HCT116 (cell line): ENCODE measurements around the gene UPF2. TPM values are rescaled to one million over a fixed set of nuclear protein-coding genes. Genes with fewer than 3 reads are reported as not detected.
A peak's percentile ranks its signal among the peaks of the same experiment; 100 is the strongest.

Source experiments
- ATAC-seq: fragments of 200-7000 bp; cut with Tn5 transposase; 2 replicates; pipeline ENCODE4 v1.9.1; 2020; ENCODE audit warnings: mild to moderate bottlenecking, moderate library complexity
- BruUV-seq: library from RNA; stranded (reverse); fragments of 400-500 nt; replicated peaks from 2 replicates; lab custom pipeline; 2021; lab: Mats Ljungman, UMichigan
- CTCF ChIA-PET: fragments of 300-600 bp; sonication (Branson Sonifier 250); formaldehyde crosslinking; loops from one replicate; lab custom pipeline; 2021; ENCODE audit warnings: antibody characterized with exemption; lab: Charles Lee
- POLR2A ChIA-PET: fragments of 300-600, 350-600 bp; sonication (Branson Sonifier 250); formaldehyde crosslinking; loops from one replicate; lab custom pipeline; 2021; ENCODE audit warnings: antibody characterized with exemption; lab: Charles Lee
- RAD21 ChIA-PET, 2 experiments: fragments of 300-600 bp; sonication (Branson Sonifier 250); formaldehyde crosslinking; loops; one replicate each; lab custom pipeline; 2023; ENCODE audit warnings: low total read pairs in 2 of 2; ENCODE audit not compliant: uncharacterized antibody in 2 of 2, unreplicated experiment in 2 of 2, low non-redundant PET in 1 of 2; lab: Charles Lee
- DNase-seq: peaks from one replicate; pipeline ENCODE4 v3.0.0-alpha.2; 2010; ENCODE audit warnings: low read depth, low spot score
- H2AFZ ChIP-seq: fragments of 200-600 bp; shearing (Covaris generic), sonication (generic); 2 replicates; pipeline ENCODE4 v1.6.1; 2017; ENCODE audit warnings: low read depth, mixed run types, mixed read lengths, antibody characterized with exemption, low read length; ENCODE audit not compliant: poor library complexity, severe bottlenecking
- H3K27ac ChIP-seq: 2 replicates; pipeline ENCODE4 v1.5.1; 2012; ENCODE audit warnings: low read depth, low read length
- H3K27me3 ChIP-seq: fragments of 200-600 bp; sonication (generic); 2 replicates; pipeline ENCODE4 v1.6.1; 2016; ENCODE audit warnings: mixed run types, low read length, mixed read lengths; ENCODE audit not compliant: insufficient read depth
- H3K36me3 ChIP-seq, 2 experiments: fragments of 200-500 bp in 1 of 2; fragments of 200-600 bp in 1 of 2; sonication (Bioruptor generic) in 1 of 2; sonication (generic) in 1 of 2; 2 replicates each; pipeline versions ENCODE4 v1.5.1 to v1.6.1; 2014 to 2016; ENCODE audit warnings: low read length in 2 of 2, inconsistent platforms in 1 of 2, mixed read lengths in 1 of 2, mixed run types in 1 of 2; ENCODE audit not compliant: insufficient read depth in 2 of 2, control insufficient read depth in 1 of 2
- H3K4me1 ChIP-seq, 2 experiments: fragments of 200-600 bp in 1 of 2; sonication (generic) in 1 of 2; 2 replicates each; pipeline versions ENCODE4 v1.5.1 to v1.6.1; 2012 to 2017; ENCODE audit warnings: low read length in 2 of 2, inconsistent platforms in 1 of 2, mild to moderate bottlenecking in 1 of 2, mixed read lengths in 1 of 2, mixed run types in 1 of 2, moderate library complexity in 1 of 2; ENCODE audit not compliant: insufficient read depth in 2 of 2, control insufficient read depth in 1 of 2
- H3K4me2 ChIP-seq: fragments of 200-600 bp; sonication (generic); 2 replicates; pipeline ENCODE4 v1.6.1; 2017; ENCODE audit warnings: mixed run types, low read length, mixed read lengths
- H3K4me3 ChIP-seq, 2 experiments: fragments of 200-600 bp in 1 of 2; sonication (generic) in 1 of 2; replicated peaks in 1 of 2; 2 replicates each; pipeline ENCODE4 v1.5.1; 2011 to 2016; ENCODE audit warnings: low read length in 2 of 2, control low read depth in 1 of 2, low read depth in 1 of 2, mild to moderate bottlenecking in 1 of 2, mixed read lengths in 1 of 2, mixed run types in 1 of 2
- H3K79me2 ChIP-seq: fragments of 200-600 bp; sonication (generic); 2 replicates; pipeline ENCODE4 v1.6.1; 2017; ENCODE audit warnings: mild to moderate bottlenecking, mixed run types, low read length, moderate library complexity, mixed read lengths; ENCODE audit not compliant: insufficient read depth
- H3K9ac ChIP-seq: fragments of 200-600 bp; sonication (generic); 2 replicates; pipeline ENCODE4 v1.6.1; 2016; ENCODE audit warnings: low read length, mixed read lengths
- H3K9me2 ChIP-seq: fragments of 200-600 bp; sonication (generic), shearing (Covaris generic); 2 replicates; pipeline ENCODE4 v1.6.1; 2017; ENCODE audit warnings: mixed run types, mild to moderate bottlenecking, moderate library complexity; ENCODE audit not compliant: insufficient read depth
- H3K9me3 ChIP-seq, 2 experiments: fragments of 200-500 bp in 1 of 2; fragments of 200-600 bp in 1 of 2; sonication (Bioruptor generic) in 1 of 2; sonication (generic) in 1 of 2; 2 replicates each; pipeline ENCODE4 v1.6.1; 2014 to 2017; ENCODE audit warnings: low read length in 2 of 2, mixed read lengths in 2 of 2, inconsistent platforms in 1 of 2, low read depth in 1 of 2, mild to moderate bottlenecking in 1 of 2, mixed run types in 1 of 2, moderate library complexity in 1 of 2; ENCODE audit not compliant: control insufficient read depth in 1 of 2, insufficient read depth in 1 of 2
- H4K20me1 ChIP-seq: fragments of 200-600 bp; sonication (generic), shearing (Covaris generic); 2 replicates; pipeline ENCODE4 v1.6.1; 2017; ENCODE audit warnings: mixed run types, mild to moderate bottlenecking, moderate library complexity; ENCODE audit not compliant: insufficient read depth
- ATF3 ChIP-seq: IDR thresholded peaks from 2 replicates; pipeline ENCODE4 v1.6.1; 2012
- FOSL1 ChIP-seq: IDR thresholded peaks from 2 replicates; pipeline ENCODE4 v1.6.1; 2012; ENCODE audit warnings: low read depth
- TCF7L2 ChIP-seq: IDR thresholded peaks from 2 replicates; pipeline ENCODE4 v1.7.0; 2011; ENCODE audit warnings: borderline replicate concordance, inconsistent platforms; ENCODE audit not compliant: insufficient read depth, insufficient read length; ENCODE audit errors: extremely low read depth
- ZFX ChIP-seq: fragments of 450-650 bp; IDR thresholded peaks from 2 replicates; pipeline ENCODE4 v1.6.1; 2017
- ZNF274 ChIP-seq: fragments of 200-500 bp; sonication (Bioruptor generic); IDR thresholded peaks from 2 replicates; pipeline ENCODE4 v1.6.1; 2014; ENCODE audit warnings: mild to moderate bottlenecking, low read depth, low read length, inconsistent platforms
- intact Hi-C: fragments of 100-400 bp; cut with micrococcal nuclease; formaldehyde crosslinking; loops from 2 replicates; pipeline ENCODE4 v1.10.0; 2022
- total RNA-seq: library from RNA; stranded (reverse); gene quantifications from one replicate; pipeline ENCODE4 v1.2.1, GENCODE V29; 2021; ENCODE audit not compliant: unreplicated experiment
- TF ChIP-seq, protein P1 (sequence below): IDR thresholded peaks from 2 replicates; pipeline ENCODE4 v1.6.1; 2012; ENCODE audit warnings: low read depth

UPF2 gene
- total RNA-seq, 1 experiment from 2014 or later, result 27.3 TPM

- TF ChIP-seq, protein P1, sequence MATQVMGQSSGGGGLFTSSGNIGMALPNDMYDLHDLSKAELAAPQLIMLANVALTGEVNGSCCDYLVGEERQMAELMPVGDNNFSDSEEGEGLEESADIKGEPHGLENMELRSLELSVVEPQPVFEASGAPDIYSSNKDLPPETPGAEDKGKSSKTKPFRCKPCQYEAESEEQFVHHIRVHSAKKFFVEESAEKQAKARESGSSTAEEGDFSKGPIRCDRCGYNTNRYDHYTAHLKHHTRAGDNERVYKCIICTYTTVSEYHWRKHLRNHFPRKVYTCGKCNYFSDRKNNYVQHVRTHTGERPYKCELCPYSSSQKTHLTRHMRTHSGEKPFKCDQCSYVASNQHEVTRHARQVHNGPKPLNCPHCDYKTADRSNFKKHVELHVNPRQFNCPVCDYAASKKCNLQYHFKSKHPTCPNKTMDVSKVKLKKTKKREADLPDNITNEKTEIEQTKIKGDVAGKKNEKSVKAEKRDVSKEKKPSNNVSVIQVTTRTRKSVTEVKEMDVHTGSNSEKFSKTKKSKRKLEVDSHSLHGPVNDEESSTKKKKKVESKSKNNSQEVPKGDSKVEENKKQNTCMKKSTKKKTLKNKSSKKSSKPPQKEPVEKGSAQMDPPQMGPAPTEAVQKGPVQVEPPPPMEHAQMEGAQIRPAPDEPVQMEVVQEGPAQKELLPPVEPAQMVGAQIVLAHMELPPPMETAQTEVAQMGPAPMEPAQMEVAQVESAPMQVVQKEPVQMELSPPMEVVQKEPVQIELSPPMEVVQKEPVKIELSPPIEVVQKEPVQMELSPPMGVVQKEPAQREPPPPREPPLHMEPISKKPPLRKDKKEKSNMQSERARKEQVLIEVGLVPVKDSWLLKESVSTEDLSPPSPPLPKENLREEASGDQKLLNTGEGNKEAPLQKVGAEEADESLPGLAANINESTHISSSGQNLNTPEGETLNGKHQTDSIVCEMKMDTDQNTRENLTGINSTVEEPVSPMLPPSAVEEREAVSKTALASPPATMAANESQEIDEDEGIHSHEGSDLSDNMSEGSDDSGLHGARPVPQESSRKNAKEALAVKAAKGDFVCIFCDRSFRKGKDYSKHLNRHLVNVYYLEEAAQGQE, result no peak
- TF ChIP-seq FOSL1 (no peak), ATF3 (no peak), ZFX (peak; percentile 50; the same call in 1 of the 2 replicates)
Observed at GRCh38 chr10:11875494-11876281, 166.9 kb downstream of the UPF2 start (continued).

GRCh38 chr10:11874568-11875493, 167.8 kb downstream of the UPF2 start:
- intact Hi-C loops, result no loop called here
- no peaks in the 10 kb centered on the region for H4K20me1 ChIP-seq
- POLR2A ChIA-PET, result interaction anchor here (0.7 to 1.5 kb wide), 3 partner anchors 31 to 118 kb away, joined by 3 to 4 read pairs (median 3); no protein-coding TSS in a partner anchor
- no TSS peak for BruUV-seq
- peak; percentile 53 for DNase-seq
- peak overlapping the region; percentile 86 for H3K27ac ChIP-seq
- H3K9me3 ChIP-seq, result no peaks in the 10 kb centered on the region
- H3K4me2 ChIP-seq, result peak overlapping the region; percentile 59
- no peaks in the 10 kb centered on the region for H3K36me3 ChIP-seq
- H3K79me2 ChIP-seq, result no peaks in the 10 kb centered on the region
- TF ChIP-seq TCF7L2 (no peak), ZNF274 (no peak), ZFX (0 out of 2 replicates have a peak, but pooled peaks have one; percentile 22)
- TF ChIP-seq, all 23 proteins: peak for 1
- Histone ChIP-seq H3K4me1 (peaks cover 39 to 66% of the 10 kb centered on the region in 2 experiments), H3K9ac (peak overlapping the region; percentile 77), H3K27me3 (no peaks in the 10 kb centered on the region), H2AFZ (no peak overlapping the region), H3K4me3 (peak overlapping the region in 1 of 2 experiments; percentile 6; a peak in 1 of 4 replicates), H3K9me2 (no peaks in the 10 kb centered on the region)
- ChIA-PET RAD21 (no interaction called here), CTCF (interaction anchor here (0.9 kb wide), 1 partner anchor 111 kb away, joined by 3 read pairs; no protein-coding TSS in a partner anchor)
- ATAC-seq, result peak; percentile 41
